Caco-2 (cell line): Measurements from ENCODE around the gene ABCF1. TPM values are rescaled to one million over a fixed set of nuclear protein-coding genes. Genes with fewer than 3 reads are reported as not detected.
A peak's percentile ranks its signal among the peaks of the same experiment; 100 is the strongest.

ENCODE experiments used
- BruUV-seq: library from RNA; stranded (reverse); fragments of 400-500 nt; replicated peaks from 2 replicates; lab custom pipeline; 2021; lab: Mats Ljungman, UMichigan
- CTCF ChIA-PET: fragments of 300-600 bp; sonication (Branson Sonifier 250); formaldehyde crosslinking; loops from one replicate; lab custom pipeline; 2022; ENCODE audit warnings: antibody characterized with exemption; lab: Charles Lee
- POLR2A ChIA-PET: fragments of 300-600 bp; sonication (Branson Sonifier 250); formaldehyde crosslinking; loops from one replicate; lab custom pipeline; 2022; ENCODE audit warnings: antibody characterized with exemption; lab: Charles Lee
- DNase-seq, 2 experiments: peaks; one replicate each; pipeline versions ENCODE4 v3.0.0 to v3.0.0-alpha.2; 2020 to 2022
- H3K27me3 ChIP-seq: replicated peaks from 2 replicates; pipeline ENCODE4 v1.6.0; 2011; ENCODE audit warnings: low read length; ENCODE audit not compliant: control insufficient read depth, insufficient read depth
- H3K36me3 ChIP-seq: 2 replicates; pipeline ENCODE4 v1.5.1; 2011; ENCODE audit warnings: low read length; ENCODE audit not compliant: control insufficient read depth, insufficient read depth
- H3K4me1 ChIP-seq: fragments of 250-450 bp; sonication (Bioruptor Pico); 2 replicates; pipeline ENCODE4 v1.5.1; 2020; ENCODE audit warnings: mild to moderate bottlenecking
- H3K4me3 ChIP-seq: 2 replicates; pipeline ENCODE4 v1.5.1; 2011; ENCODE audit warnings: low read depth, mild to moderate bottlenecking, control low read depth, low read length
- H3K9me3 ChIP-seq: fragments of 250-450 bp; sonication (Bioruptor Pico); 2 replicates; pipeline ENCODE4 v1.5.1; 2020; ENCODE audit warnings: mild to moderate bottlenecking, moderate library complexity
- H3K27ac Mint-ChIP-seq: one replicate; pipeline ENCODE4 v1.8.0; 2022; ENCODE audit warnings: mixed read lengths; ENCODE audit not compliant: unreplicated experiment
- H3K27me3 Mint-ChIP-seq: one replicate; pipeline ENCODE4 v1.8.0; 2022; ENCODE audit warnings: mixed read lengths; ENCODE audit not compliant: insufficient read depth, unreplicated experiment
- H3K36me3 Mint-ChIP-seq: one replicate; pipeline ENCODE4 v1.8.0; 2022; ENCODE audit warnings: mild to moderate bottlenecking, mixed read lengths; ENCODE audit not compliant: insufficient read depth, unreplicated experiment
- H3K4me1 Mint-ChIP-seq: one replicate; pipeline ENCODE4 v1.8.0; 2022; ENCODE audit warnings: low read depth, mixed read lengths; ENCODE audit not compliant: unreplicated experiment
- H3K4me3 Mint-ChIP-seq: one replicate; pipeline ENCODE4 v1.8.0; 2022; ENCODE audit warnings: mild to moderate bottlenecking, moderate library complexity, mixed read lengths; ENCODE audit not compliant: unreplicated experiment
- H3K9me3 Mint-ChIP-seq: one replicate; pipeline ENCODE4 v1.8.0; 2022; ENCODE audit warnings: mixed read lengths; ENCODE audit not compliant: unreplicated experiment
- CTCF ChIP-seq, 2 experiments: fragments of 200-600 bp in 1 of 2; IDR thresholded peaks; 1 replicate in 1 of 2; 2 replicates in 1 of 2; pipeline versions ENCODE4 v1.5.1 to v1.8.0; 2011 to 2022; ENCODE audit warnings: antibody characterized with exemption in 1 of 2, control low read depth in 1 of 2, inconsistent platforms in 1 of 2, low read depth in 1 of 2, low read length in 1 of 2, mild to moderate bottlenecking in 1 of 2, moderate library complexity in 1 of 2; ENCODE audit not compliant: insufficient read depth in 1 of 2, severe bottlenecking in 1 of 2, unreplicated experiment in 1 of 2
- intact Hi-C: fragments of 100-400 bp; cut with micrococcal nuclease; formaldehyde crosslinking; loops from one replicate; pipeline ENCODE4 v1.10.0; 2022; ENCODE audit not compliant: unreplicated experiment
- total RNA-seq: library from RNA; stranded (reverse); gene quantifications from 2 replicates; pipeline ENCODE4 v1.2.3, GENCODE V29; 2022

ABCF1 gene
- total RNA-seq, 1 experiment from 2014 or later, result 93.7 TPM

GRCh38 chr6:30617565-30618269 lies 46.5 kb downstream of the ABCF1 start, which contains the start of gene MRPS18B:
Gene MRPS18B, plus strand, starts transcription at chr6:30617840. Its CDS starts 26 bp downstream, at chr6:30617866.
- peaks cover 6% of the 10 kb centered on the region for H3K27me3 Mint-ChIP-seq
- ChIA-PET POLR2A (interaction anchor here (0.5 to 1.3 kb wide), 5 partner anchors 8 to 100 kb away, joined by 3 to 9 read pairs (median 3); partner anchors contain the start of genes ABCF1 and MDC1), CTCF (interaction anchor here (0.6 to 0.7 kb wide), 2 partner anchors 33 to 55 kb away, joined by 3 read pairs; partner anchors contain the start of gene DHX16)
- peaks cover 80% of the 10 kb centered on the region for H3K36me3 Mint-ChIP-seq
- Histone ChIP-seq H3K27me3 (no peaks in the 10 kb centered on the region), H3K4me1 (no peaks in the 10 kb centered on the region), H3K36me3 (peaks cover 2% of the 10 kb centered on the region; the same call in 1 of the 2 replicates), H3K4me3 (peak within 1 kb of the TSS; percentile 77), H3K9me3 (no peaks in the 10 kb centered on the region)
- BruUV-seq, result TSS peak; percentile 76
- intact Hi-C loops, result loop anchor here (1.0 to 2.0 kb wide), 5 partner anchors 9 to 103 kb away; partner anchors contain the start of genes ATAT1, C6orf136, GNL1 and PRR3
- TF ChIP-seq CTCF (IDR thresholded peaks at IDR 0.05; ENCODE audit: insufficient read depth in 1 of 2, low read depth in 1 of 2, low read length in 1 of 2, severe bottlenecking in 1 of 2, unreplicated experiment in 1 of 2), result no peak
- peak; percentile 95 to 97 for DNase-seq
- peaks cover 22% of the 10 kb centered on the region for H3K4me1 Mint-ChIP-seq
- peak within 1 kb of the TSS; percentile 78 for H3K4me3 Mint-ChIP-seq
- H3K9me3 Mint-ChIP-seq, result no peaks in the 10 kb centered on the region
- peak within 1 kb of the TSS; percentile 96 for H3K27ac Mint-ChIP-seq

GRCh38 chr6:30618270-30618797 lies 47.1 kb downstream of the ABCF1 start:
- no peaks in the 10 kb centered on the region for H3K27me3 ChIP-seq
- peaks cover 2% of the 10 kb centered on the region; the same call in 1 of the 2 replicates for H3K36me3 ChIP-seq
- H3K27ac Mint-ChIP-seq, result peak overlapping the region; percentile 96
- intact Hi-C loops, result no loop called here
- H3K4me1 Mint-ChIP-seq, result peaks cover 20% of the 10 kb centered on the region
- ChIA-PET POLR2A (interaction anchor here (0.6 to 1.3 kb wide), 3 partner anchors 8 to 99 kb away, joined by 3 to 4 read pairs (median 3); partner anchors contain the start of genes ABCF1 and MDC1), CTCF (interaction anchor here (0.7 kb wide), 1 partner anchor 54 kb away, joined by 3 read pairs; the partner anchor contains the start of gene DHX16)
- H3K9me3 ChIP-seq, result no peaks in the 10 kb centered on the region
- peaks cover 6% of the 10 kb centered on the region for H3K27me3 Mint-ChIP-seq
- H3K36me3 Mint-ChIP-seq, result peaks cover 85% of the 10 kb centered on the region
- no peaks in the 10 kb centered on the region for H3K9me3 Mint-ChIP-seq
- no peak for DNase-seq
- TF ChIP-seq CTCF (IDR thresholded peaks at IDR 0.05; ENCODE audit: insufficient read depth in 1 of 2, low read depth in 1 of 2, low read length in 1 of 2, severe bottlenecking in 1 of 2, unreplicated experiment in 1 of 2), result no peak
- H3K4me1 ChIP-seq, result no peaks in the 10 kb centered on the region
- BruUV-seq, result no TSS peak
- peak overlapping the region; percentile 45 for H3K4me3 ChIP-seq
- peak overlapping the region; percentile 78 for H3K4me3 Mint-ChIP-seq

- no peaks in the 10 kb centered on the region for H3K9me3 ChIP-seq
- H3K27me3 ChIP-seq, result no peaks in the 10 kb centered on the region
- Mint-ChIP-seq H3K27ac (no peak overlapping the region), H3K36me3 (peaks cover 73% of the 10 kb centered on the region), H3K4me1 (peaks cover 13% of the 10 kb centered on the region), H3K9me3 (no peaks in the 10 kb centered on the region), H3K4me3 (peak overlapping the region; percentile 78), H3K27me3 (peaks cover 6% of the 10 kb centered on the region)
- BruUV-seq, result no TSS peak
- no peak for TF ChIP-seq CTCF (IDR thresholded peaks at IDR 0.05; ENCODE audit: insufficient read depth in 1 of 2, low read depth in 1 of 2, low read length in 1 of 2, severe bottlenecking in 1 of 2, unreplicated experiment in 1 of 2)
- CTCF ChIA-PET, result no interaction called here
- no peaks in the 10 kb centered on the region for H3K4me1 ChIP-seq
- POLR2A ChIA-PET, result no interaction called here
- H3K4me3 ChIP-seq, result no peak overlapping the region
- peaks cover 2% of the 10 kb centered on the region; the same call in 1 of the 2 replicates for H3K36me3 ChIP-seq
- no peak for DNase-seq
- intact Hi-C loops, result no loop called here
Measured at GRCh38 chr6:30619561-30619960, 48.3 kb downstream of the ABCF1 start.
